Measurements from ENCODE around the gene GABPA. TPM values are rescaled to one million over a fixed set of nuclear protein-coding genes. Genes with fewer than 3 reads are reported as not detected.

GABPA gene
- total and polyA plus RNA-seq, 2 of the 13 experiments (the other 11 are each of a cell fraction or from before 2014, with no cell fraction given) = 7.4 to 13.2 TPM

GRCh38 chr21:25709684-25710265 lies 25.0 kb upstream of the GABPA start (continued):
- TF ChIP-seq ZNF142 (CRISPR knock-in tag; IDR thresholded peaks at IDR 0.05) (no peak), ZNF619 (CRISPR knock-in tag; IDR thresholded peaks at IDR 0.05) (no peak), ZNF839 (CRISPR knock-in tag; IDR thresholded peaks at IDR 0.05; ENCODE audit: borderline replicate concordance) (no peak), ZNF530 (CRISPR knock-in tag; IDR thresholded peaks at IDR 0.05; ENCODE audit: low read depth) (no peak), SRSF9 (IDR thresholded peaks at IDR 0.05; ENCODE audit: borderline replicate concordance, insufficient read depth, low read depth, low read length, poor library complexity, severe bottlenecking) (no peak), E2F2 (CRISPR knock-in tag; IDR thresholded peaks at IDR 0.05; ENCODE audit: borderline replicate concordance) (no peak), HOXA3 (CRISPR knock-in tag; IDR thresholded peaks at IDR 0.05) (no peak)
